SU-DHL-6 (cell line): ENCODE measurements around the gene TUBB8B.
"Not testable (repeated sequence)": the region's sequence is repeated elsewhere in the genome, so short reads cannot be mapped to it uniquely, and the experiment has no call there.

ENCODE experiments used
- H2AFZ ChIP-seq: fragments of 200-600 bp; sonication (generic); 2 replicates; pipeline ENCODE4 v1.6.1; 2014; ENCODE audit warnings: low read depth, mild to moderate bottlenecking, moderate library complexity, mixed read lengths, antibody characterized with exemption, low read length; ENCODE audit not compliant: severe bottlenecking
- H3F3A ChIP-seq: fragments of 200-600 bp; shearing (Covaris generic); 2 replicates; pipeline ENCODE4 v1.6.0; 2016; ENCODE audit warnings: antibody characterized with exemption, mild to moderate bottlenecking; ENCODE audit not compliant: insufficient read depth
- H3K27ac ChIP-seq: fragments of 200-600 bp; sonication (generic); 2 replicates; pipeline ENCODE4 v1.5.1; 2016; ENCODE audit warnings: low read depth, mild to moderate bottlenecking, low read length, moderate library complexity, mixed read lengths
- H3K27me3 ChIP-seq: fragments of 200-600 bp; sonication (generic), shearing (Covaris generic); 2 replicates; pipeline ENCODE4 v1.6.0; 2014; ENCODE audit warnings: mild to moderate bottlenecking, low read length
- H3K36me3 ChIP-seq: fragments of 200-600 bp; sonication (generic); 2 replicates; pipeline ENCODE4 v1.6.1; 2014; ENCODE audit warnings: mild to moderate bottlenecking, low read length, mixed read lengths
- H3K4me2 ChIP-seq: fragments of 300-600, 200-600 bp; shearing (Covaris generic), sonication (generic); 2 replicates; pipeline ENCODE4 v1.6.0; 2014; ENCODE audit warnings: low read length, low read depth, mild to moderate bottlenecking; ENCODE audit not compliant: poor library complexity, severe bottlenecking
- H3K4me3 ChIP-seq: fragments of 200-600 bp; sonication (generic); 2 replicates; pipeline ENCODE4 v1.5.1; 2014; ENCODE audit warnings: antibody characterized with exemption, low read length, mild to moderate bottlenecking, mixed read lengths; ENCODE audit not compliant: insufficient read depth, poor library complexity, severe bottlenecking
- H3K79me2 ChIP-seq: fragments of 200-600 bp; sonication (generic); 2 replicates; pipeline ENCODE4 v1.6.1; 2014; ENCODE audit warnings: mild to moderate bottlenecking, low read length, moderate library complexity; ENCODE audit not compliant: insufficient read depth
- H3K9ac ChIP-seq: fragments of 200-600 bp; sonication (generic); 2 replicates; pipeline ENCODE4 v1.7.0; 2014; ENCODE audit warnings: mild to moderate bottlenecking, low read length
- H3K9me2 ChIP-seq: fragments of 200-600 bp; sonication (generic); replicated peaks from 2 replicates; pipeline ENCODE4 v1.6.1; 2014; ENCODE audit warnings: low read length; ENCODE audit not compliant: insufficient read depth
- H3K9me3 ChIP-seq: fragments of 200-600 bp; sonication (generic); 2 replicates; pipeline ENCODE4 v1.6.1; 2014; ENCODE audit warnings: low read length, mixed read lengths; ENCODE audit not compliant: insufficient read depth
- H4K20me1 ChIP-seq: fragments of 200-600 bp; sonication (generic); 2 replicates; pipeline ENCODE4 v1.6.1; 2014; ENCODE audit warnings: low read depth, mild to moderate bottlenecking, antibody characterized with exemption, low read length, moderate library complexity, mixed read lengths

The TUBB8B gene

GRCh38 chr18:90396-91193 lies 41.2 kb upstream of the TUBB8B start:
- not testable (repeated sequence) for H3K9ac ChIP-seq, H3K9me2 ChIP-seq, H3K27ac ChIP-seq, H3K4me2 ChIP-seq, H2AFZ ChIP-seq, H3K4me3 ChIP-seq, H3K27me3 ChIP-seq, H3K79me2 ChIP-seq, H3K9me3 ChIP-seq, H3F3A ChIP-seq, H4K20me1 ChIP-seq, H3K36me3 ChIP-seq

- not testable (repeated sequence) for H3K9me3 ChIP-seq, H3K4me2 ChIP-seq, H3F3A ChIP-seq, H3K9ac ChIP-seq, H3K9me2 ChIP-seq, H4K20me1 ChIP-seq, H2AFZ ChIP-seq, H3K36me3 ChIP-seq, H3K27me3 ChIP-seq, H3K79me2 ChIP-seq, H3K4me3 ChIP-seq, H3K27ac ChIP-seq
These were observed 39.7 kb upstream of the TUBB8B start for GRCh38 chr18:89124-89523.

- H3K9me2 ChIP-seq, H3K36me3 ChIP-seq, H3K27me3 ChIP-seq, H3K4me3 ChIP-seq, H3F3A ChIP-seq, H3K4me2 ChIP-seq, H3K79me2 ChIP-seq, H4K20me1 ChIP-seq, H3K27ac ChIP-seq, H3K9ac ChIP-seq, H2AFZ ChIP-seq, H3K9me3 ChIP-seq: not testable (repeated sequence)
These were observed 35.4 kb upstream of the TUBB8B start for GRCh38 chr18:84801-85200.

GRCh38 chr18:82626-83209 lies 33.3 kb upstream of the TUBB8B start:
- H3F3A ChIP-seq, H3K27ac ChIP-seq, H3K9me2 ChIP-seq, H3K4me2 ChIP-seq, H2AFZ ChIP-seq, H3K79me2 ChIP-seq, H4K20me1 ChIP-seq, H3K4me3 ChIP-seq, H3K36me3 ChIP-seq, H3K27me3 ChIP-seq, H3K9me3 ChIP-seq, H3K9ac ChIP-seq: not testable (repeated sequence)

- H3K27ac ChIP-seq, H3K27me3 ChIP-seq, H3F3A ChIP-seq, H3K4me2 ChIP-seq, H3K36me3 ChIP-seq, H3K9me2 ChIP-seq, H3K4me3 ChIP-seq, H2AFZ ChIP-seq, H4K20me1 ChIP-seq, H3K9me3 ChIP-seq, H3K9ac ChIP-seq, H3K79me2 ChIP-seq: not testable (repeated sequence)
These were observed 31.5 kb upstream of the TUBB8B start for GRCh38 chr18:80881-81280.

GRCh38 chr18:80202-80601 lies 30.8 kb upstream of the TUBB8B start:
- H3K9me2 ChIP-seq, H4K20me1 ChIP-seq, H3K27ac ChIP-seq, H3K4me3 ChIP-seq, H2AFZ ChIP-seq, H3K9ac ChIP-seq, H3K79me2 ChIP-seq, H3K27me3 ChIP-seq, H3K36me3 ChIP-seq, H3K9me3 ChIP-seq, H3K4me2 ChIP-seq, H3F3A ChIP-seq: not testable (repeated sequence)

- not testable (repeated sequence) for H3K9me2 ChIP-seq, H2AFZ ChIP-seq, H3K27me3 ChIP-seq, H3K27ac ChIP-seq, H3K4me2 ChIP-seq, H3K79me2 ChIP-seq, H3F3A ChIP-seq, H3K9ac ChIP-seq, H3K4me3 ChIP-seq, H4K20me1 ChIP-seq, H3K36me3 ChIP-seq, H3K9me3 ChIP-seq
These were observed 26.2 kb upstream of the TUBB8B start for GRCh38 chr18:75525-76160.

- not testable (repeated sequence) for H3K9me3 ChIP-seq, H3K4me2 ChIP-seq, H3F3A ChIP-seq, H3K36me3 ChIP-seq, H4K20me1 ChIP-seq, H2AFZ ChIP-seq, H3K9me2 ChIP-seq, H3K27ac ChIP-seq, H3K4me3 ChIP-seq, H3K27me3 ChIP-seq, H3K79me2 ChIP-seq, H3K9ac ChIP-seq
These were observed 23.9 kb upstream of the TUBB8B start for GRCh38 chr18:73181-73777.
